ENCODE data around the gene CD7.

The CD7 gene

GRCh38 chr17:82329683-82330321, 12.4 kb upstream of the CD7 start:
- H3K4me3 ChIP-seq (ENCODE audit: low read depth, low read length) = no peak overlapping the region
- no peak for TF ChIP-seq CTCF (IDR thresholded peaks at IDR 0.05; ENCODE audit: low read depth, low read length)

DNA sequence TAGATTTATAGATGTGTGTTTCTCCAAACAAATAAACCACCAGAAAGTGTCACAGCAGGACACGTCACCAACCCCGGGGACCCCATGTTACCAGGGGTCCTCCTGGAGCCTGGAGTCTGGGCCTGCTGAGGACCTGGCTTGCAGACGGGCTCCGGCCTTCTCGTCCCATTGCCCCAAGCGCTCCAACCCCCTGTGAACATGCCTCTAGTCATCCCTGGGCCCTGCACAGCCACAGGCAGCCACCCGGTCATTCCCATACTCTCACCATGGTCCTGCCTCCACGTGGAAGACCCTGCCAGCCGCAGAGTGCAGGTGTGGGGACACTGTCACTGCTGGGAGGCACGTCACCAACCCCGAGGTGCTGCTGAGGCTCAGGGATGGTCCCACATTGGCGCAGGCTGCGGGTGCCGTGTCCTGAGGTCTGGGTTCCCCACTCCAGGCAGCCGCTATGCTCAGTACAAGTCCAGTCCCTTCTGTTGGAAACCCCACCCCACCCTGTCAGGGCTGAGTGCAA, 11.6 kb upstream of the CD7 start:
- no peak for TF ChIP-seq CTCF (IDR thresholded peaks at IDR 0.05; ENCODE audit: low read depth, low read length)
- H3K4me3 ChIP-seq (ENCODE audit: low read depth, low read length) = no peak overlapping the region

GRCh38 chr17:82328141-82328993, 11.0 kb upstream of the CD7 start:
- TF ChIP-seq CTCF (IDR thresholded peaks at IDR 0.05; ENCODE audit: low read depth, low read length) = no peak
- H3K4me3 ChIP-seq (ENCODE audit: low read depth, low read length) = no peak overlapping the region

DNA sequence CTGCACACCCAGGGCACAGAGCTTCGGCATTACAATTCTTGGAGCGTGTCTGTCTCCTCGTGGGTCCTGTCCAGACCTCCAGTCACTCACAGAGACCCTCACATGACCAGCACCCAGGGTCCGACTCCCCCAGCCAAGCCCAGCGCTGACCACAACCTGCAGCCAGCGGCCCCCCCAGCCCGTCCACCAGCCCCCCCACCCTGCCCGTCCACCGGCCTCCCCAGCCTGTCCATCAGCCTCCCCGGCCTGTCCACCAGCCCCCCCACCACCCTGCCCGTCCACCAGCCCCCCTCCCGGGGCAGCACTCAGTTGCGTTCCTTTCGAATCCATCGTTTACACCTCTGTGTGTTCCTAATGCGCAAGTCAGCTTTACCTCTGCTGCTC, 10.3 kb upstream of the CD7 start:
- no peak overlapping the region for H3K4me3 ChIP-seq (ENCODE audit: low read depth, low read length)
- no peak for TF ChIP-seq CTCF (IDR thresholded peaks at IDR 0.05; ENCODE audit: low read depth, low read length)

GRCh38 chr17:82327289-82327688, 9.9 kb upstream of the CD7 start:
- no peak for TF ChIP-seq CTCF (IDR thresholded peaks at IDR 0.05; ENCODE audit: low read depth, low read length)
- no peak overlapping the region for H3K4me3 ChIP-seq (ENCODE audit: low read depth, low read length)

GRCh38 chr17:82325286-82326180, 8.1 kb upstream of the CD7 start:
- H3K4me3 ChIP-seq (ENCODE audit: low read depth, low read length) = no peak overlapping the region
- no peak for TF ChIP-seq CTCF (IDR thresholded peaks at IDR 0.05; ENCODE audit: low read depth, low read length)
